ENCODE data around the gene DCUN1D2.

The DCUN1D2 gene

GRCh38 chr13:113422807-113423519, 67.5 kb downstream of the DCUN1D2 start:
- FAIRE-seq = no peak

GRCh38 chr13:113421673-113422270, 68.7 kb downstream of the DCUN1D2 start:
- FAIRE-seq = no peak

- no peak for FAIRE-seq
Measured at GRCh38 chr13:113420833-113421600, 69.5 kb downstream of the DCUN1D2 start.

GRCh38 chr13:113420232-113420631, 70.3 kb downstream of the DCUN1D2 start:
- no peak for FAIRE-seq

- no peak for FAIRE-seq
Measured at GRCh38 chr13:113419531-113420193, 70.8 kb downstream of the DCUN1D2 start.

GRCh38 chr13:113418722-113419049, 71.8 kb downstream of the DCUN1D2 start:
- no peak for FAIRE-seq

GRCh38 chr13:113417836-113418721, 72.4 kb downstream of the DCUN1D2 start:
- FAIRE-seq = no peak

GRCh38 chr13:113417008-113417751, 73.3 kb downstream of the DCUN1D2 start:
- no peak for FAIRE-seq

- no peak for FAIRE-seq
Measured at GRCh38 chr13:113415825-113416224, 74.7 kb downstream of the DCUN1D2 start.

GRCh38 chr13:113415032-113415431, 75.5 kb downstream of the DCUN1D2 start:
- no peak for FAIRE-seq

- no peak for FAIRE-seq
Measured at GRCh38 chr13:113414335-113414734, 76.2 kb downstream of the DCUN1D2 start.

GRCh38 chr13:113413898-113414282, 76.6 kb downstream of the DCUN1D2 start:
- FAIRE-seq = no peak

- no peak for FAIRE-seq
Measured at GRCh38 chr13:113413178-113413897, 77.2 kb downstream of the DCUN1D2 start.

- FAIRE-seq = no peak
Measured at GRCh38 chr13:113412440-113412839, 78.1 kb downstream of the DCUN1D2 start.

- no peak for FAIRE-seq
Measured at GRCh38 chr13:113411216-113412023, 79.1 kb downstream of the DCUN1D2 start.

GRCh38 chr13:113410472-113411201, 79.9 kb downstream of the DCUN1D2 start:
- FAIRE-seq = no peak

- FAIRE-seq = no peak
Measured at GRCh38 chr13:113408562-113408961, 81.9 kb downstream of the DCUN1D2 start.

- FAIRE-seq = no peak
Measured at GRCh38 chr13:113407531-113408393, 82.7 kb downstream of the DCUN1D2 start.
